ENCODE results near the gene TOMM20.
A peak's percentile ranks its signal among the peaks of the same experiment; 100 is the strongest.
"Not testable (repeated sequence)": the region's sequence is repeated elsewhere in the genome, so short reads cannot be mapped to it uniquely, and the experiment has no call there.

The TOMM20 gene

DNA sequence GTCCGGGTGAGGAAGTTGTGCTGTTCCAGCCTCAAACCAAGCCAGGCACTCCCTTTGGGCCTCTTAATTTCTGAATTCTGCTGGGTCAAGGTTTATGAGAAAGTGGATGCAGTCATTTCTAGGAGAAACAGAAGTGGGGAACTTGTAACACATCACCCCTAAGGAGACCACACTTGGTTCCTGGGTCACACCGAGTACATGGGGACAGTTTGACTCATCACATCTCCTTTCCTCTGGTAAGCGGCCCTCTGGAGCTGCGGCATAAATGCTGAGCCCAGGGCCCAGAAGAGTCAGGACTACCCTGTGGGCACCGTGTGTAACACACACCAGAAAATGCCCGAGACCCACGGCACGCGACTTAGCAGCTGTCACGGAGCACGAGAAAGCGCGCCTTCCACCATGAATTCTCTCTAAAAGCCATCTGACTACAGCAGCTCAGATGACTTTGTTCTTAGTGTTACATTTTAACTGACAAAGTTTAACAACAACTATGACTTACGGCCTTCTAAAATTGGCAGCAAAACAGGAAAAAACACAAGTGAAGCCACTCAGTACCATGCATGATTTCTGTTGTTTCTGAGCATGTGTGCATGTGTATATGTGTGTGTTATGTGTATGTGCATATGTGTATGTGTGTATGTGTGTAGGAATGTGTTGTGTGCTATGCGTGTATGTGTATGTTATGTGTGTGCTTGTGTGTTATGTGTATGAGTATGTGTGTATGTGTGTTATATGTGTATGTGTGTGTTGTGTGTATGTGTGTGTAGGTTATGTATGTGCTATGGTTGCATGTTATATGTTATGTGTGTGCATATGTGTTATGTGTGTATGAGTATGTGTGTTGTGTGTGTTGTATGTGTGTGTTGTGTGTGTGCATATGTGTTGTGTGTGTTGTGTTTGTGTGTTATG lies 50.8 kb downstream of the TOMM20 start:
- DNase-seq: peak; percentile 60 to 71

DNA sequence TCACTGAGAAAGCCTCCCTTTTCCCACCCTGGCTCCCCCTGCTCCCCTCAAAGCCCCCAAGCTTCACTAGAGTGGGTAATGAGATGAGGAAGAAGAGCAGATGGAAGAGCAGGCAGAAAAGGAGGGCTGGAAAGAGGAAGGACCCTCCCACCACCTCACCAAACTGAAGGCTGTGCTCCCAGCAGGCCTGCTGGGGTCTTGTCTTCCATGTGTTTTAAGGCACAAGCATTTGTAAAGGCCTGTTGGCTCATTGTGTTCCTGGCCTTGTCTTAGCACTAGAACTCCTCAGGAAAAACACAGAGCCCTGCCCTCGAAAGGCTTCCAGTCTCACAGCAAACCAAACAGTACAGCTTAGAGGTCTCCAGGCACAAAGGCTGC lies 51.5 kb downstream of the TOMM20 start:
- DNase-seq: no peak

DNA sequence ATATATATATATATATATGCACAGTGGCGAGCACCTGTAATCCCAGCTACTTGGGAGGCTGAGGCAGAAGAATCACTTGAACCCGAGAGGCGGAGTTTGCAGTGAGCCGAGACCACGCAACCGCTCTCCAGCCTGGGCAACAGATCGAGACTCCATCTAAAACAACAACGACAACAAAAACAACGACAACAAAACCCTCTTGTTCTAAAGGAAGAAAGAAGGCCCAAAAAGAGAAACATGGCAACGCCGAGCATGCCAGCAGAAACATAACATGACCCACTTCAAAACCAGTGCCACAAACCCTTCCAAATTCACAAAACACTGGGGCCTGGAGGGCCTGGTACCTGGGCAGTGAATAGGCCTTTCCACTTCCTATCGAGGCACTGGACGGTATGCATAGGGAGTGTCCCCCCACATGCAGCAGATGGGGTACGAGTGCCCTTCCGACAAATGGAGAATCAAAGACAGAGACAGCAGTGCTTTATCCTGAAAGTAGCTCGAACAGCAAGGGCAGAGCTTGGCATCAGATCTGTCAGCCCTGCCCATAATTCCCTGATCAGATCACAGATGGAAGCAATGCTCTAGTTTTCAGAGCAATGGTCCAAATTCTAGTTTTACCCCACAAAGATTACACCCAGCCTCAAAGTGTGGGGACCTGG lies 52.0 kb downstream of the TOMM20 start:
- DNase-seq: no peak

DNA sequence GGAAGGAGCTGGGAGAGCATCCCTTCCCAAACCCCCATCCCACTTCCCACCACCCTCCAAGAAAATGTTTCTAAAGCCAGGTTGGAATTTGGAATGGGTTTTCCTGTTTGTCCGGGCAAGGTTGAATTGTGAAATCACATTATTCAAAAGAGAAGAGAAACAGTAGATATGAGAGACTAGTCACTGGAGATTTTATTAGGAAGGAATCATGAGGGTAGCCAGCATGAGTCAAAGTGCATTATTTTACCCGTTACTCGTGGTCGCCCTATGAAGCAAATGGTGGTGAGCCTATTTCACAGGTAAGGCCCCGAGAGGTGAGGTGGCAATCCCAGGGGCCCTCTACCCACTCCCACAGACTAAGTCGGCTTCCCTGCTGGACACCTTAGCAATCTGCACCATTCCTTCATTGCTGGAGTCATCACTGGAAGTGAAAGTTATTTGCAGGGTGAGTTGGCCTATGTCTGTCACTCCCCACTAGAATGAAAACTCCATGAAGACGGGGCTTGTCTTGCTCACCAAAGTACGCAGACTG lies 52.8 kb downstream of the TOMM20 start:
- peak; percentile 60 to 66 for DNase-seq

DNA sequence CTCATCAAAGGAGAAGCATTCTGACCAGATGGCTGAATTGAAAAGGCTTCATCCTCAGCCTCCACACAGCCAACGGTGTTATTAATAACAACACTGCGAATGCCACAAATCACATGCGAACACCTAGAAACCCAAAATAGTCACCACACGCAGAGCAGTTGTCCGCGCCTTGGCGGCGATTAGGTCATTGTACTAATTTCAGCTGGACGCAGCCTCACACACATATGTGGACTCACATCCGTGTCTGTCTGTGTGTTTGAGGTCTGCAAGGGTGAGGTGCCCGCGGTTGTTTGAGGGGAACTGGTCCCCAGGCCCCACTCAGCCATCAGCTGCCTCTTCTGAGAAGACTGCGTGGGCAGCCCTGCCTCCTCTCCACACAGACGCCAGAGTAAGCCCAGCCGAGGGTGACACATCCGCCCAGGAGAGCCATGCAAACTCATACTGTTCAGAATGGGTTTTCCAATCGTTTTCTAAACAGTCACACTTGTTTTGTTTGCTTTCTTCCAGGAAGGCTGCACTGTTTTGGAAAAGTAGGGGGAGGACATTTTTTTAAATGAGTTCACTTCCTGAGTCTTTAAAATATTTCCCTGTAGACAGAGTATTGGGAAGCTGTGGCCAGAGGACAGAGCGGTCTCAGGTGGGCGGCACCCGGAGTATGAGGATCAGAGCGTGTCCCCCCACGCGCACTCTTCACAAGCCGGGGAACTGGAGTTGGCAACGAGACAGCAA lies 53.4 kb downstream of the TOMM20 start:
- DNase-seq: peak; percentile 83 to 90

DNA sequence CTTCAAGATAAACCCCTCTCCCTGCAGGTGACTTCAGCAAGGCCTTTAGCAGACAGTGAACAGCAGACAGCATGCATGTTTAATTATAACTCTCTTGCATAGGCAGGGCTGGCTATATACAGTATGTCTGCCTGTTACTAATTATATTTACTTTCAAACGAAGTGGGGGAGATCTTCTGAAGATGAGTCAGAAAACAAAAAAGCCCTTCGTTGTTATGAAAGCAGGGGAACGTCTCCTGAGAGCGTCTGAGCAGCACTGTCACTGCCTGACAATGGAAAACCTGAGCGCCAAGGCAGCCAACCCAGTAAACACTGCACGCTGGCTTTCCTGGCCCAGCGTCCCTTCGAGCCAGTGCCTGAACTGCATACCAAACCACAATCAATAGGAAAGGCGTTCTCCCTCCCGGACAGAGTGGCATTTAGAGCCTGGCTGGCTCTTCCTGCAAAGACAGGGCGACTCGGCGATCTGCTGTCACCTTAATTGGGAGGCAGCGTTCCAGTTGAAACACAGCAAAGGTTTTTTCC lies 54.1 kb downstream of the TOMM20 start:
- DNase-seq: peak; percentile 71 to 77

DNA sequence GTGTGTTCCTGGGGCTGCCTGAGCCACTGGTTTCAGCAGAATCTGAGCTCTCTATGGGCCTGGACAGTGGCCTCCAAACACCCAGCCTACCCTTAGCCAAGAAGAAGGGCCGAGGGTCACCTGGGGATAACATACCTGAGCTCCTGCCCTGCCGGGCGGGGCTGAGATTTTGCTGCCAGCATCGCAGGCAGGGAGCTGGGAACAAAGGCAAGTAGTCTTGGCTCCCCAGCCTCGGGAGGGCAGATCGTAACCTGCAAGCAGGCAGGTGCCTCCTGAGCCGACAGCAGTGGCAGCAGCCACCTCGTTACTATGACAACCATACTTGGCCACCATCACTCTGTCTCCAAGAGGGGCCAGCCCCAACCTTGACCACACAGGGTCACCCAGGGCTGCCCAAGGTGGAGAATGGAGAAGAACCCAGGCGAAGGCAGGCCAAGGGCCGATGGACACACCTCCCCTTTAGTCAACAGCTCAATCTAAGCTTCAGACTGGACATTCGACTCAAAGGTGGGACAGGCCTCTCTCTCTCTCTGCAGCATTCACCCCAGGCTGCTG lies 54.6 kb downstream of the TOMM20 start:
- no peak for DNase-seq

DNA sequence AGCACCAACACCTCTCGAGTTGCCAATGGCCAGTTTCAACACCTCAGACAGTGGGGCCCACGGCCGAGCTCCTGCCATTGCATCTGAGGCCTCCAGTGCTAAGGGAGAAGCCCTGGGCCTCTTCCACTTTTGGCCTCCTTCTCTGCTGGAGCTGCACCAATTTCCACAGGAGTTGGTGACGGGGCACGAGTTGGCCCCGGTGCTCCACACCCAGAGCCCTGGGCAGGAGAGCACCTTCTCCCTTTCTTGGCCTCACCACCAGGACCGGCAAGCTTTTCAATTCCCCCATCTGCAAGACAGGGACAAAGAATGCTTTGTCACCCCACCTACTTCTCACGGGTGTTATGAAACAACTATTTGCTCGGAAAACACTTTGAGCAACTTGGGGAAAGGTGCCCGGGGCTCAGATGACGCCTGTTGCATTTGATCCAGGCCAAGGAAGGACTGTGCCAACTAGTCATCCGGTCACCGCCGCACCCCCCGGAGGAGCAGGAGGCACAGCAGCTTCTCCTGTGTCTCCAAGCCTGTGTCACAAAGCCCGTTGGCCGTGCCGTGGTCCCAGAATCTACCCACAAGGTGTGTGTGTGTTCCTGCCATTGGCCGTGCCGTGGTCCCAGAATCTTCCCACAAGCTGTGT lies 55.2 kb downstream of the TOMM20 start:
- no peak for DNase-seq

DNA sequence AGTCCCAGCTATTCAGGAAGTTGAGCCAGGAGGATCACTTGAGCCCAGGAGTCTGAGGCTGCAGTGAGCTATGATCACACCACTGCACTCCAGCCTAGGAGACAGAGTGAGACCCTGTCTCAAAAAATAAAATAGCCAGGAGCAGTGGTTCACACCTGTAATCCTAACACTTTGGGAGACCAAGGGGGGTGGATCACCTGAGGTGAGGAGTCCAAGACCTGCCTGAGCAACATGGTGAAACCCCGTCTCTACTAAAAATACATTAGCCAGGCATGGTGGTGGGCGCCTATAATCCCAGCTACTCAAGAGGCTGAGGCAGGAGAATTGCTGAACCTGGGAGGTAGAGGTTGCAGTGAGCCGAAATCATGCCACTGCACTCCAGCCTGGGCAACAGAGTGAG lies 56.1 kb downstream of the TOMM20 start:
- not testable (repeated sequence) for DNase-seq

DNA sequence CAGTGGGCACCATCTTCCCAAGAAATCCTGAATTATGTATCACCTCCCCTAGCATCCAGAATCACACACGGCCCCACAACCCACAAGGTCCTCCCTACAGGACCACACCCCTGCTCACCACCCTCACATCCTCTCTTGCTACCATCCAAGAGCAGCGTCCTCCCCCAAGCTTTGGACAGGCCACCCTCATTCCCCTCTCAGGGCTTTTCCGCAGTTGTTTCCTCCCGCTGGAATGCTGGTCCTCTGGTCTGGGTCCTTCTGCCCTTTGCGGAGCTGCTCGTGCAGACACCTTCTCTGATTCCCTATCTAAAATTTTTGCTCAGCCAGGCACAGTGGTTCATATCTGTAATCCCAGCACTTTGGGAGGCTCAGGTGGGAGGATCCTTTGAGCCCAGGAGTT lies 56.5 kb downstream of the TOMM20 start:
- DNase-seq: no peak

DNA sequence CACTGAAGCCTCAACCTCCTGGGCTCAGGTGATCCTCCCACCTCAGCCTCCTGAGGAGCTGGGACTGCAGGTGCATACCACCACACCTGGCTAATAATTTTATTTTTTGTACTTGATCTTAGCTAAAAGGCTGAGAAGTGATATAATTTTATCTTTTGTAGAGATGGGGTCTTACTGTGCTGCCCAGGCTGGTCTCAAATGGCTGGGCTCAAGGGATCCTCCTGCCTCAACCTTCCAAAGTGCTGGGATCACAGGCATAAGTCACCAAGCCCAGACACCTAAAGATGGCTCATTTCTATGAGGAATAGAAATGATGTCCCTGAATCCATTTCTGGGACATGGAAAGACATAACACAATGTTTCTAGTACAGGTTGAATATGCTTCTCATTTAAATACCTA lies 57.8 kb downstream of the TOMM20 start:
- DNase-seq: no peak

DNA sequence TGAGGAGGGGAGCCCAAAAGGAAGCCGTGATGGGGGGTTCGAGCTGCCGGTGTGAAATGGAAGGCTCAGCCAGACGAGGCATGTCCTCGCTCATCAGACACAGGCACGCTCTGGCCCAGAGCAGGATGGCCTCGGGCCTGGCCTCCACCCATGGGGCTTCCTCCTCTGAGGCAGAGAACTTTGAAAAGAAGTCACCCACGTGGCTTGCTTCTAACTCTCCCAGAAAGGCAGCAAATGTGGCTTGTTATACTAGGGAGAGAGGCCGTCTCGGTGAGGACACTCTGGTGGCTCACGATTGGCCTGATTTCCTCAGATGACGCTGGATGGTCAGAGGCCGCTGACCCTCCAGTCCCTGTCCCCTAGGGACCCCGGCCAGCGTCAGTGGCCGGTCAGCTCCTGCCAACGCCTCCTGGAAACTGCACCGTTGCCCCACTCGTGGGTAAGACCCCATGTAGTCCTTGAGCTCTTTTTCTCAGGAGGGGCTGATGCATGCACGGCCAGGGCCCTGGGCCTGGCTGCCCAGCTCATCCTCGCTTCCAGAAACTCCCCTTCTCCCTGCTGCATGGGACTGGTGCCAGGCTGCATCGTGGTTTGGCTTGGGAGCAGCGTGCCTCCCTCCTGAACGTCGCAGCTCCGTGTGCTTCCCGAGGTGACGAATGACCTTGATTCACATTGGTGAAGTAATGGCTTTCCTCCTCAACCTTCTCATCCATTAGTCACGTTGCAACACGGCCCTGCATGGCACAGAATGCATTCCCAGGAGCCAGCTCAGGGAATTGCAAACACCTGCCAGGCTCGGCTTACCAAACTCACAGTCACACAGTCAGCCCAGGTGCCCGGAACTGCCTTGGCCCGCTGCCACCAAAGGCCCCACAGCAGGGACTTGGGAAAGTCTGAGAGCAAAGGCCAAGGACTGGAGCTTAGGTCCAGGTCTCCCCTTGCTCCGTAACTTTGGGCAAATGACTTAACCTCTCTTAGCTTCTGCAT lies 58.8 kb downstream of the TOMM20 start:
- no peak for DNase-seq

DNA sequence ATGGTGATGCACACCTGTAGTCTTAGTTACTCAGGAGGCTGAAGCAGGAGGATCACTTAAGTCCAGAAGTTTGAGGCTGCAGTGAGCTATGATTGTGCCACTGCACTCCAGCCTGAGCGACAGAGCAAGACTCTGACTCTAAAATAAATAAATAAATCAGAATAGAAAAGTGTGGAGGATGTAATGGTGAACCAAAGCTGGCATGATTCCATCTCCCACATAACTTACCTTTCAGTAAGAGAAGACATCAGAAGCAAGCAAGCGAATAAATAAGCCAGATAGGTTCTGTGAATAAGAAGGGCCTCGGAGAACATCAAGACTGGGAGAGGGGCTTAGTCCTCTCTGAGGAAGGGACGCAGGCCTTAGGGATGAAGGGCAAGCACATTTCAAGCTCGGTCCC lies 59.5 kb downstream of the TOMM20 start:
- DNase-seq: no peak

DNA sequence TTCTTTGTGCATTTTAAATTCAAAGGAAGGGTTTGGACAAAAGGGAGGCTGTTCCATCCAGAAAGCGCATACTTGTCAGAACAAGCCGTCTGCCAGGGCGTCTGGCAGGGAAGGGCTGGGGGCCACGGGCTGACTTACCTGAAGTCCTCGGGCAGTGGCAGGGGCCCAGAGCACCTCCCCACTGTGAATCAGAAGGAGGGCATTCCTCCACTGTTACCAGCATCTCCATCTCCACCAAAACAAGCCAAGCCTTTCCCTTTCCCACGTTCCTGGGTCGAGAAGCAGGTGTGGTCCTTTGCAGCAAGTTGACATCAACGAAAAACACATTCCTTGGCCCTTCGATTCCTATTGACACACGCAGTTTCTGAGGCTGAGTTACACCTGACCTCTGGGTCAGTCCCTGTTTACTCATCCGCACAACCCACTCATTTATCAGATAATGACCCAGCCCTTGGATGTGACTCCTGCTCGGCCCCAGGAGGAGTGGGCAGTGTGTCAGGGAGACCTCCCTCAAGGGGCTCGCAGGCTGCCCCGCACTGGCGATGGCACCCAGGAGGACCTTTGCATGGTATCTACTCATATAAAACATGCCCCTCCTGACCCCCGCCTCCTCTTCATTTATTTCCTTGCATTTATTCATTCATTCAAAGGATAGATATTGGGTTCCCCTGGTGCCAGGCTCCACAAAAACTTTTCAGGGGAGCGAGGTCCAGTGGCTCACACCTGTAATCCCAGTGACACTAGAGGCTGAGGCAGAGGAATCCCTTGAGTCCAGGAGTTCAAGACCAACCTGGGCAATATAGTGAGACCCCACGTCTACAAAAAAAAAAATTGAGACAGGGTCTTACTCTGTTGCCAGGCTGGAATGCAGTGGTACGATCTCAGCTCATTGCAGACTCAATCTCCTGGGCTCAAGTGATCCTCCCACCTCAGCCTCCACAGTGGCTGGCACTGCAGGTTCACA lies 60.2 kb downstream of the TOMM20 start:
- no peak for DNase-seq

DNA sequence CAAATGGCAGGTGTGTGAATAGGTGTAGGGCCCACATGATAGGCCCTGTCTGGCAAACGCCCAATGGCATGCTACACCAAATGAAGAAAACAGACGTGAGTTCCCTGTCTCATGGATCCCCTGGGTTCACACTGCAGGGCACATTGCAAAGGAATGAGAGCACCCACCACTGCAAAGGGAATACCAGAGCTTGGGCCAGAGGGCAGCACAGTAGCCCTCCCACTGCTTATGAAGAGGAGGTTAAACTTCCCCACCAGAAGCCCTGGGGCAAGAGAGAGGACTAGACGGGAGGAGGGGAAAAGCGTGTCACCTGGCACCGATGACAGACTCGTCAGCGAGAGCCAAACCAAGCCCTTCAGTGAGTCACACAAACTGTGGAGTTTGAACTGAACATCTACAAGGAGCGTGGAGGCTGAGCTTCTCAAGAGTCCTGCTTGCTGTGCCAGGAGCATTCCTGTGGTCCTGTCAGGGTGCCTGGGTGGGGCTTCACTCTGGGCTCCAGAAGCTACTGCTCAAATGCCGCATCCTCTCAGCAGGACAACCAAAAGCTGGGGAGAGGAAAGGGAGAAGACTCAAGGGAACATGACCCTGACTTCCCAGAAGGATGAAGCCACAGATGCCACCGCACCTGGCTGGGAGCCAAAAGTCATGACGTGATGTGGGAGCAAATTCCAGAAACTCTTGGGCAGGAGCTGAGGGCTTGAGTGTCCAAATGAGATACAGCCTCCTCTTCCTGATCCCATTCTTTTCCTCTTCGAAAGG lies 61.1 kb downstream of the TOMM20 start:
- DNase-seq: peak in 1 of 2 experiments; percentile 41

DNA sequence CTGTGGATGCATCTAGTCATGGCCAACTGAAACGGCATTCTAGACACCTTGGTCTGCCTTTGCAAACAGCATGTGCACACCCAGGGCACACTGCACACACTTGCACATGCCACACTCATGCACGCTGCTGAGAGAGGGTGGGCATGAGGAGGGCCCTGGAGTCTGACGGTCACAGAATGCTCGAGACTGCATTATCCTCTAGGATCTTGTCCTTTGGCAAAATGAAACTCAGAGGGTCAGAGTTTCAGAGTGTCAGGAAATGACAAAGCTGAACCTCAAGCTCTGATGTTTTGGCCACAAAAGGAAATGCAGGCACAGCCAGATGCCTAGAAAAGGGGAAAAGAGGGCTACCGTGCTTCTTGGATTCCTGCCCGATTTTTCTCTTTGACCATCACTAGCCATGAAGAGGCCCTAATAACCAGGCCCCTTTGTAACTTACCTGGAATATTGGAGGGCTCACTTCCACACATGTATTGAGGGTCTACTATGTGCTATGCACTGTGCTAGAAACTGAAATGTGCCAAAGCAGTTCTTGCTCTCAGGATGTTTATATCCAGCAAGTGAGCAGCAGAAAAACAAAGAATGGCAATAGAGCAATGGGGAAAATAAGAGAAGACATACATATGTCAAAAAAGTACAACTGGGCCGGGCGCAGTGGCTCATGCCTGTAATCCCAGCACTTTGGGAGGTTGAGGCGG lies 65.4 kb downstream of the TOMM20 start:
- no peak for DNase-seq

DNA sequence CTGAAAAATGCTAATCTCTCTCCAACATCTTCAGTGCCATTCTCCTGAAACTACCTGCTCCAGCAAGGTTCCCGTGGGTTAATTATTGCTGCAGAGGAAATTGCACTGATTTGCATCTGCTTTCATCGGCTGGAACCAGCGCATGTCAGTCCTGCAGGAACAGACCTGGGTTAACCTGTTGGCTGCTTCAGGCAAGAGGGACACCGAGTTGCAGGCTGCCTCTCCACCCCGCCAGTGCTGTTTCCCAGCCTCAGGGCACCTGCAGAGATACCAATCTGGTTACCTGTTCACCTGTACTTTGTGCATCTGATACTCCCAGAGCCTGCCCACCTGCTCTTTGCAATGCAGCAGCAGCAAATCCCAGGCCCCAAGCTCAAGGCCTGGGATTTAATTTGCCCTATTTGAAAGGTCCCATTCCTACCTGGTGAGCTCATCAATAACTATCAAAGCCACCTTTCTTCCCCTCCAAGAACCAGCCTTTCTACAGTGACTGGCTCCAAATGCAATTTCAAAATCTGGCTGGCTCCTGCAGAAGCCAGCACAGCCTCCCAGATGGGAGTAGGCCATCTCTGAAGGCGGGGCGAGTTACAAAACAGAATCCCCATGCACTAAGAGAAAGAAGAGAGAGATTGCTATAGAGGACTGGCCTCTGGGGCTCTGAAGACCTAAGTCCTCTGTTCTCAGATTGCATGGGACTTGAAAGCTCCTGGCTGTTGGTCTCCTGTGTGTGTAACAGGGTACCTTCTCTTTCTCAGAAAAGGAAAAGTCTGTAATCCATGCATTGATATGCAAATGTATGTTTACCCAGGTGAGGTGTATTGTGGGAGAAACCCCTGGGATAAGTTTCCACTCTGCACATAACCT lies 67.8 kb downstream of the TOMM20 start:
- DNase-seq: no peak

Measured in activated CD4-positive, alpha-beta T cell treated with anti-CD3 and anti-CD28 coated beads, Interleukin-2, amount 50 U/mL, for 48 hours (primary cell).